Measurements from ENCODE around the gene PRR20G. TPM values are rescaled to one million over a fixed set of nuclear protein-coding genes. Genes with fewer than 3 reads are reported as not detected.
"Not testable (repeated sequence)": the region's sequence is repeated elsewhere in the genome, so short reads cannot be mapped to it uniquely, and the experiment has no call there.

The PRR20G gene
- not detected in 2 replicates for total RNA-seq

DNA sequence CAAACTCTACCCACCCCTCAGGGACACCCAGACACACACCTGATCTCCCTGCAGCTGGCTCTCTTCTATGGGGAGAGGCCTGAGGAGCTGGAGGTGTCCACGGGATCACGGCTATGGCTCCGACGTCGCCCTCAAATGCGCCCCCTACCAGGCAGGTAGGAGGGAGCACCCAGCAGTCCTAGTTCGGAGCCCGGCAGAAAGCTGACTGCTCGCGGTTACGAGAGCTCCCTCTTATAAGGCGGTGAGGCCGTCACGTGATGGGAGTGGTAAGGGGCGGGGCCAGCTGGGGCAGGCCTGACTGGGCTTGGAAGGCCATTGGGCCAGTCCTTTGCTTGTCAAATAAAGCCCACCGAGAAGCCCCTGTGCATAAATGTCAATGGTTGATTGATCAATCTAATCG lies at the start of gene PRR20G:
Gene PRR20G, minus strand, starts transcription at position 207 of the 400 bp plus-strand sequence. CDS start 681 bp downstream, outside the sequence.
- DNase-seq (ENCODE audit: low read depth in 2 of 2) = no peak

DNA sequence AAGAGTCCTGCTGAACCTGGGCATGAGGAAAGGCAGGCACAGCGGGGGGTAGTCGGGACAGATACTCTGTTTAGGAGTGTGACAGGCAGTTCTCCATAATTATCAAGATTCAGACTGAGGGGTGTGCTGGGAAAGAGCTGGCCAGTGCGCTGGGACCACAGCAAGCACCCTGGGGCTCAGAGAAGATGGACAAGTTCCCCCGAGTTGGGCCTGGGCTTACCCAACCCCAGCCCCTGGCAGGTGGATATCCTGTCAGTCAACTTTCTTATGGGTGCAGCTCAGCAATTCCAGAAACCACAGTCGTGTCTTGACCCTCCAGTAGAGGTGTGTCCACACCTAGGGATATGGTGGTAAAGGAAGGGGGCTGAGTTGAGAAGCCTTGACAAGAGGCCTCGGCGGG lies 49.2 kb upstream of the PRR20G start:
- DNase-seq (ENCODE audit: low read depth in 2 of 2) = no peak

DNA sequence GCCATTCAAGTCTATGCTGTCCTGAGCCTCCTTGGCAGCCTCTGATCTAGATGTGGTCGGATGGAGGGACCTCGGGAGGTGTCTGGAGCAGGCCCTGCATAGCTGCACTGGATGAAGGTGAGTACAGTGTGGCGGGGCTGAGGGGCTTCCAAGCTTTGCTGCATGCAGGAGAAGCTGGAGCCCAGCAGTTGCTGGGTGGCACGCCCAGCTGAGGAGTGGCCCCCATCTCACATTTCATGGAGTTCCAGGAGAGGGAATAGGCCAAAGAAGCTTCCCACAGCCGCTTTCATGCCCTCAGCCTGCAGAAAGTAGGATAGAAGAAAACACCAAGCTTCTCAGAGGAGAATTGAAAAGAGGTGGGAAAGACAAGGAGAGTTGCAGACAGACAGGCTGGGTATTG lies 48.3 kb upstream of the PRR20G start:
- DNase-seq (ENCODE audit: low read depth in 2 of 2) = no peak

DNA sequence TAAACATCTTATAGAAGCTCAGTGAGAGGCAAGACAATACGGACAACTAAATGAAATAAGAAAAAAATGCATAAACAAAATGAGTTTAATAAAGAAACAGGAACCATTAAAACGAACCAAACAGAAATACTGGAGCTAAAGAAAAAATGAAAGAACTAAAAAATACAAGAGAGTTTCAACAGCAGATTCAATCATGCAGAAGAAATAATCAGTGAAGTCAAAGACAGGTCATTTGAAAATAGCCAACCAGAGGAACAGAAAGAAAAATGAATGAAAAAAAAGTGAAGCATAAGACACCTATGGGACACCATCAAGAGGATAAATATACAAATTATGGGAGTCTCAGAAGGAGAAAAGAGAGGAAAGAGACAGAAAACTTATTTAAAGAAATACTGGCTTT lies 42.5 kb upstream of the PRR20G start:
- no peak for DNase-seq (ENCODE audit: low read depth in 2 of 2)

DNA sequence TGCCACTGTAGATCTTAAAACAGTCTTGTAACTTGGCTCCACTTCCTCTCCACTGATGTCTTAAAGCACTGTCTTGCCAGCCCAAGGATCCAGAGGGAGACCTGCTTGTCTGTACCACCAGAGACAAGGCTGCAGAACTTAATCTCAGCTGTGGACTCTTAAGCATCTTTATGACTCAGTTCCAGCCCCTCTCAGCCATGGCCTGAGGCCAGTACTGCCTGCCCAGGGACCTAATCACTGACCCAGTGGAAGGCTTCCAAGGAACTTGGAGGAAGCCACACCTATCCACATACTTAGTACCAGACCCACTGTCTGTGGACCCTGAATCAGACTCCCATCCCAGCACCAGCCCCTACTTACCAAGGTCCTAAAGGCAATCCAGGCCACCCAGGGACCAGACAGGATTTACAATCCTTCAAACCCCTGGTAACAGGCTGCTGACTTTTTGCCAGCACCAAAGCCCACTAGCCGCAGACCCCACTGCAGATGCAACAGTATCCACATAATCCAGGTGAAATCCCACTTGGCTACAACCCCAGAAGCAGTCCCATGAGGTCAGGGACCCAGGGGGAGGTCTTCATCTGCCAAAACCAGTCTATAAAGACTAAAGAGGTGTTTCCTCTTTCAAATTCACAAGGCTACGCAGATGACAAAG lies 41.9 kb upstream of the PRR20G start:
- no peak for DNase-seq (ENCODE audit: low read depth in 2 of 2)

GRCh38 chr3:127328421-127328820 lies 40.6 kb upstream of the PRR20G start:
- no peak for DNase-seq (ENCODE audit: low read depth in 2 of 2)

GRCh38 chr3:127326341-127326740 lies 38.5 kb upstream of the PRR20G start:
- DNase-seq (ENCODE audit: low read depth in 2 of 2) = no peak

- DNase-seq (ENCODE audit: low read depth in 2 of 2) = no peak
Observed at GRCh38 chr3:127325629-127325961, 37.7 kb upstream of the PRR20G start.

DNA sequence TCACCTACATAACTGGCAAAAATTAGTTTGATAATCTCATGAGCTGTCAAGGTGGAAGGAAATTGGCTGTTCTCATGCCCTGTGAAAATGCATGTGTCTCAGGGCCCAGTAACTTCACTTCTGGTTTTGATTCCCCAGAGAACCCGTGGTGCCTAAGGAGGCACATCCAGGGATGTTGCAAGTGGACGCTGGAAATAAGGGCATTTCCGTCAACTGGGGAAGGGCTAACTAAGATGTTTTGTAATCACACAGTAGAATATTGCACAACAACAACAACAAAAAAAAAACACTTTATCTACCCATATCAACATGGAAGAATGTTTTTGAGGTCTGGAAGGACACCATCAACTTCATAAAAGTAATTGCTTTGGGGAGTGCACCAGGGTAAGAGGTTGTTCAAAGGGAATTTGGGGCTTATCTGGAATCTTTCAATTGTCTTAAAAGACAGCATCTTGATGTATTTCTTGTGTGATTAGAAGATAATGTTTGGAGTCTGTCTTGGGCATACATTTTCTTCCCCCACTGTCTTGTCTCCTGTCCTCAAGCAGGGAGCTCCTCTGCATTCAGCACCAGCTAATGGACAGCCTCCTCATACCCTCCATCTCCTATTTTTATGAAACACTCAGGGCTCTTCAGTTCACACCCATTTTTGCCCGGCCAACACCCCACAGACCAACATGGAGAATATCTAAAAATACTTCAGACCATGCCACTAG lies 37.2 kb upstream of the PRR20G start:
- no peak for DNase-seq (ENCODE audit: low read depth in 2 of 2)

GRCh38 chr3:127324076-127324475 lies 36.2 kb upstream of the PRR20G start:
- no peak for DNase-seq (ENCODE audit: low read depth in 2 of 2)

GRCh38 chr3:127323581-127323980 lies 35.7 kb upstream of the PRR20G start:
- DNase-seq (ENCODE audit: low read depth in 2 of 2) = no peak

DNA sequence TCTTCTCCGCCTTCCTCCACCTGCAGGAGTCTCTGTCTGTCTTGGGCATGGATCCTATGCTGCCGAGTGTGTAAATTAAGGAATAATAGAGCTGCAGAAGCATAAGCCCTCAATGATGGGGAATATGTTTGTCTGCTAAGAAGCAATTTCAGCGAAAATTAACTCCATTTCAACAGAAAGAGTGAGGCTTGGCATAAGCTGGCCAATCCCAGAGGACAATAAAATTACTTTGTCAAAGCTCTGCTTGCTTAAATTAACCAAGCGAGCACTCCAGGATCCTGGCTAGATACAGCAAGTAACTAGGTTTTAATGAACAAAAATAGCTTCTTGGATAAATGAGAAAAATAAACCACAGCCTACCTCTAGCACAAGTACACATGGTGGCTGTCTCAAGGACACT lies 33.5 kb upstream of the PRR20G start:
- no peak for DNase-seq (ENCODE audit: low read depth in 2 of 2)

DNA sequence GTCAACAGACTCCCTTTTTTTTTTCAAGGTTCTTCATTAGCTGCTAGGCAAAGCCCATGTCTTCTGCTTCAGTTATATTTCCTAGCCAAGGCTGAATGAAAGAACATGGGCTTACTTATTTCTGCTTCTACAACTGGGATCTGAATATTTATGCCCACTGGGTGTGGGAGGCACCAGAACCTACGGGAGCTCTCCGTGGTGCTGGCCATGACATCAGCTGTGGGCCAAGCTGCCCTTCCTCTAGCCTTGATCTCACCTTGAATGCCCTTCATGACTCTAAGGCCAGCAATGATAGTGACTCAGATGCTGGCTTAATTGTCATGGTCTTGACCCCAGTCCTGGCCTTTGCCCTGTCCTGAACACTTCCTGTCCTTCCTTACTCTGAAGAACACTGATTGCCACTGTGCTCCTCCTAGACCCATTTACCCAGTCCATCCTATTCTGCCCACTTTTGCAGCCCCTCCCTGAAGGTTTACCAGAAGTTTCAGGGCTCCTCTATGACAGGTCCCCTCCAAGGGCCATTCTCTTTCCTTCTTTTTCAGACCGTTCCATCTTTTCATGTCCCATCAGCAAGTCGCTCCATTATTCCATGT lies 32.8 kb upstream of the PRR20G start:
- no peak for DNase-seq (ENCODE audit: low read depth in 2 of 2)

GRCh38 chr3:127316685-127317084 lies 28.8 kb upstream of the PRR20G start:
- DNase-seq (ENCODE audit: low read depth in 2 of 2) = no peak

DNA sequence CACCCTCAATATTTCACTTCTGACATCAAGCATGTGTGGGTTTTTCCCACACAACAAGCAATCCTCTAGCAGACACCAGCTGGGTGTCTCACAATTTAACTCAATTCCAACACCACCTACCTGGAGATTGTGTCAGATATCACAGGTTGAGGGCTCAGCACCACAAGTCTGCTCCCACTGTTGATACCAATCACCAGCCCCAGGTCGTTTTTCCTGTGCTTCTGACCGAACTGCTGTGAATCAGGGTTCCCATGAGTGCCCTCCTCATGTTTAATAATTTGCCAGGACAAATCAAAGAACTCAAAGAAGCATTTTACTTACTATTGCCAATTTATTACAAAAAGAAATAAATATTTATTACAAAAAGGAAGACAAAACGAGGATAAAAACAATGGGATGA lies 25.0 kb upstream of the PRR20G start:
- DNase-seq (ENCODE audit: low read depth in 2 of 2) = no peak

DNA sequence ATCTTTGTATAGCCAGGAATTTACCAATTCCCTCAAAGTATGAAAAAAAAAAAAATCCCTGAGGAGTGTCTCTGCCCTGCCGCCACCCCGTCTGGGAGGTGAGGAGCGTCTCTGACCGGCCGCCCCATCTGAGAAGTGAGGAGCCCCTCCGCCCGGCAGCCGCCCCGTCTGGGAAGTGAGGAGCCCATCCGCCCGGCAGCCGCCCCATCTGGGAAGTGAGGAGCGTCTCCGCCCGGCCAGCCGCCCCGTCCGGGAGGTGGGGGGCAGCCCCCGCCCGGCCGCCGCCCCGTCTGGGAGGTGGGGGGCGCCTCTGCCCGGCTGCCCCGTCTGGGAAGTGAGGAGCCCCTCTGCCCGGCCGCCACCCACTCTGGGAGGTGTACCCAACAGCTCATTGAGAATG lies 21.0 kb upstream of the PRR20G start:
- not testable (repeated sequence) for DNase-seq (ENCODE audit: low read depth in 2 of 2)

DNA sequence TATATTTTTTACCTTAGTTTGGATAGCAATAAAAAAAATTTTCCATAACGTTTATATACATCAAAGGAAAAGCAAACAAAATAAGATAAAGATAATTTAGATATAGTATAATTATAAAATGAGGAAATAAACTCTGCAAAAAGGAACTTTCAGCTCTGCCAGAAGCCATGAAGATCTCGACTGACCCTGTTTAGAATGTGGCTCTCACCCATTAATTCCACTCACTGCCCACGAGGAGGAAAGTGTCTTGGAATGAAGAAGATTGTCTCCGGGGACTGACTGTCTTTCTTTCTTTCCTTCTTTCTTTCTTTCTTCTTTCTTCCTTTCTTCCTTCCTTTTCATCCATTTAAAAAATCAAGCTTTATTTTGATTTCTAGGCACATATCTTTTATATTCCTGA lies 20.1 kb upstream of the PRR20G start:
- no peak for DNase-seq (ENCODE audit: low read depth in 2 of 2)

- DNase-seq (ENCODE audit: low read depth in 2 of 2) = no peak
Observed at GRCh38 chr3:127307112-127307835, 19.4 kb upstream of the PRR20G start.

DNA sequence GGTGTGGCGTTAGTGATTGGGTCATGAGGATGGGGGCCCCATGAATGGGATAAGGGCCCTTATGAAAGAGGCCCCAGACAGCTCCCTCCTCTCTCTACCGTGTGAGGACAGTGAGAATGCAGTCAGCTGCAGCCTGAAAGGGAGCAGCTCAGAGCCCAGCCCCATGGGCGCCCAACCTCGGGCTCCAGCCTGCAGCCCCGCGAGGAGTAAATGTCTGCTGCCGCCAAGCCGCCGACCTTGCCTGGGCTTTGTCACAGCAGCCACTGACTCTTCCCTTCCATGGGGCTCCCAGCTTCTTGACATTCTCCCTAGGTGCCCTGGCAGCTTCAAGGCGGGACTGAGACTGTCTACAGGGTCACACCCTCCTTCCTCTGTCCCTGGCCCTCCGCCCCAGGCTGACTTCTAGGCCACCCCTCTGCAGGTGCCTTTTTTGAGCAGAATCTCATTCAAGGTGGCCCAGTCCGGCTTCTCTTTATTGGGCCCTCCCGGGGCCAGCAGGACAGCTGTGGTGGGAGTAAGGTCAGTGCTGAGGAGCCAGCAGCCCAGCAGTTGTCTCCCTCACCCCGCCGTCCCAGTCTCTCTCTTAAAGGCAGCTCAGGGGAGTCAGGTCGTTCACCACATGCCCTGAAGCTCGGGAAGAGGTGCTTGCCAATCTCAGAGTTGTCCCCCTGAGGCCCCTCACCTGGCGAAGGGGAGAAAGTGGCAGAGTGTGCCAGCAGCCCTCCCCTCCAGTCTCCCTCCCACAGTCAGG lies 18.7 kb upstream of the PRR20G start:
- no peak for DNase-seq (ENCODE audit: low read depth in 2 of 2)

- DNase-seq (ENCODE audit: low read depth in 2 of 2) = no peak
Observed at GRCh38 chr3:127305499-127306060, 17.7 kb upstream of the PRR20G start.

GRCh38 chr3:127304121-127304744 lies 16.4 kb upstream of the PRR20G start:
- DNase-seq (ENCODE audit: low read depth in 2 of 2) = no peak
